GM12878 (cell line): Measurements from ENCODE around the gene CORO7. TPM values are rescaled to one million over a fixed set of nuclear protein-coding genes. Genes with fewer than 3 reads are reported as not detected.

Experiments
- ATAC-seq: fragments of 200-7000 bp; cut with Tn5 transposase; 3 replicates; pipeline ENCODE4 v1.9.1; 2020; ENCODE audit warnings: mild to moderate bottlenecking, moderate library complexity
- BruUV-seq: library from RNA; stranded (reverse); fragments of 400-500 nt; replicated peaks from 2 replicates; lab custom pipeline; 2021; lab: Mats Ljungman, UMichigan
- CTCF ChIA-PET: fragments of 300-600 bp; sonication (Branson Sonifier 250); formaldehyde crosslinking; extraction: SDS; loops from one replicate; lab custom pipeline; 2021; ENCODE audit warnings: inconsistent platforms; lab: Yijun Ruan, JAX
- POLR2A ChIA-PET: fragments of 350-600 bp; formaldehyde crosslinking; extraction: SDS; loops from one replicate; lab custom pipeline; 2021; ENCODE audit warnings: inconsistent platforms; lab: Charles Lee
- RAD21 ChIA-PET: fragments of 300-600 bp; sonication (Branson Sonifier 250); formaldehyde crosslinking; loops from one replicate; lab custom pipeline; 2023; ENCODE audit warnings: antibody characterized with exemption; ENCODE audit not compliant: unreplicated experiment; lab: Charles Lee
- SMC1A ChIA-PET: fragments of 300-600 bp; sonication (Branson Sonifier 250); formaldehyde crosslinking; loops from one replicate; lab custom pipeline; 2023; ENCODE audit not compliant: unreplicated experiment, uncharacterized antibody; lab: Charles Lee
- DNase-seq: peaks from one replicate; pipeline ENCODE4 v3.0.0-alpha.2; 2011; ENCODE audit warnings: low read depth, low spot score
- FAIRE-seq: peaks from 3 replicates; lab custom pipeline; 2011; peaks lifted over from hg19 to GRCh38; lab: Jason Lieb, UNC
- H2AFZ ChIP-seq: 2 replicates; pipeline ENCODE4 v1.6.0; 2011; ENCODE audit warnings: low read depth, low read length, control low read depth; ENCODE audit not compliant: control insufficient read depth
- H3K27ac ChIP-seq: 2 replicates; pipeline ENCODE4 v1.5.1; 2011; ENCODE audit warnings: control low read depth; ENCODE audit not compliant: control insufficient read depth, insufficient read depth
- H3K27me3 ChIP-seq, 2 experiments: replicated peaks in 1 of 2; 2 replicates each; pipeline versions ENCODE4 v1.6.0 to v1.6.1; 2011; ENCODE audit warnings: low read length in 1 of 2; ENCODE audit not compliant: control insufficient read depth in 2 of 2, insufficient read depth in 2 of 2
- H3K36me3 ChIP-seq, 2 experiments: 2 replicates each; pipeline ENCODE4 v1.5.1; 2011; ENCODE audit warnings: low read length in 1 of 2; ENCODE audit not compliant: control insufficient read depth in 2 of 2, insufficient read depth in 2 of 2
- H3K4me1 ChIP-seq: 2 replicates; pipeline ENCODE4 v1.6.1; 2011; ENCODE audit warnings: mild to moderate bottlenecking, low read length, moderate library complexity, mixed read lengths; ENCODE audit not compliant: control insufficient read depth, insufficient read depth
- H3K4me2 ChIP-seq: 2 replicates; pipeline ENCODE4 v1.6.0; 2011; ENCODE audit warnings: control low read depth; ENCODE audit not compliant: control insufficient read depth, insufficient read depth
- H3K4me3 ChIP-seq: fragments of 200-600 bp; sonication (generic); 2 replicates; pipeline ENCODE4 v1.5.1; 2016
- H3K79me2 ChIP-seq: 2 replicates; pipeline ENCODE4 v1.6.0; 2011; ENCODE audit warnings: low read length; ENCODE audit not compliant: control insufficient read depth, insufficient read depth
- H3K9ac ChIP-seq: 2 replicates; pipeline ENCODE4 v1.8.0; 2011; ENCODE audit warnings: low read length, control low read depth, mixed read lengths; ENCODE audit not compliant: control insufficient read depth, insufficient read depth
- H3K9me3 ChIP-seq: replicated peaks from 3 replicates; pipeline ENCODE4 v1.5.1; 2011; ENCODE audit warnings: mild to moderate bottlenecking, low read length; ENCODE audit not compliant: control insufficient read depth, insufficient read depth
- H4K20me1 ChIP-seq: 2 replicates; pipeline ENCODE4 v1.6.0; 2011; ENCODE audit not compliant: control insufficient read depth, insufficient read depth
- ATF3 ChIP-seq: IDR thresholded peaks from 2 replicates; pipeline ENCODE4 v1.6.1; 2011; ENCODE audit warnings: low read depth, mild to moderate bottlenecking, low read length, moderate library complexity, borderline replicate concordance; ENCODE audit errors: extremely low read depth
- CHD2 ChIP-seq: IDR thresholded peaks from 2 replicates; pipeline ENCODE4 v1.6.1; 2011; ENCODE audit warnings: low read depth, low read length, improper control_type of control experiment, borderline replicate concordance
- CREM ChIP-seq: IDR thresholded peaks from 2 replicates; pipeline ENCODE4 v1.6.1; 2014; ENCODE audit warnings: antibody characterized with exemption, low read depth
- KAT2A ChIP-seq: conservative IDR thresholded peaks from 2 replicates; pipeline ENCODE4 v1.6.1; 2011; ENCODE audit warnings: low read depth, low read length; ENCODE audit not compliant: control insufficient read depth
- MTA2 ChIP-seq: fragments of 450-650 bp; IDR thresholded peaks from 2 replicates; pipeline ENCODE4 v1.6.1; 2016; ENCODE audit warnings: low read depth, mild to moderate bottlenecking, moderate library complexity
- POLR2A ChIP-seq: IDR thresholded peaks from 2 replicates; pipeline ENCODE4 v1.6.1; 2011; ENCODE audit warnings: low read depth, mild to moderate bottlenecking, low read length
- STAT1 ChIP-seq: fragments of 450-650 bp; conservative IDR thresholded peaks from 2 replicates; pipeline ENCODE4 v1.6.1; 2014; ENCODE audit warnings: antibody characterized with exemption, mild to moderate bottlenecking
- WGBS: methylation state at CpG from one replicate; pipeline ENCODE4 v1.1.6; 2016; ENCODE audit warnings: low lambda C conversion rate; ENCODE audit not compliant: insufficient replicate concordance, insufficient coverage; ENCODE audit errors: missing lambda C conversion rate; 5-methylcytosine and 5-hydroxymethylcytosine counted together
- in situ Hi-C: fragments of 300-500 bp; cut with MboI; formaldehyde crosslinking; loops from 9 replicates; pipeline ENCODE4 v1.14.3; 2018; ENCODE audit warnings: mixed read lengths
- intact Hi-C: fragments of 100-400 bp; cut with micrococcal nuclease; formaldehyde crosslinking; loops from one replicate; pipeline ENCODE4 v1.14.2; 2022; ENCODE audit not compliant: unreplicated experiment
- polyA plus RNA-seq, 11 experiments: library from polyadenylated mRNA; depleted of rRNA in 4 of 11; unstranded in 6 of 11; stranded (reverse) in 5 of 11; fragments of >200 nt; fragmentation: Nextera tagmentation in 4 of 11; fragmentation: Illumina TruSeq in 1 of 11; extraction: Ambion mirVana in 4 of 11; extraction: Trizol in 1 of 11; gene quantifications; 1 replicate in 1 of 11; 2 replicates in 10 of 11; pipeline versions ENCODE4 v1.2.1 to v1.2.3, GENCODE V29; 2011 to 2016; ENCODE audit warnings: inconsistent platforms in 2 of 11, missing spikeins in 2 of 11, low read depth in 1 of 11
- total RNA-seq, 4 experiments: library from RNA; depleted of rRNA in 3 of 4; stranded (reverse); fragments of >200 nt in 3 of 4; fragmentation: Illumina TruSeq in 1 of 4; extraction: Trizol in 1 of 4; gene quantifications; 2 replicates each; pipeline versions ENCODE4 v1.2.1 to v1.2.3, GENCODE V29; 2013 to 2021
- TF ChIP-seq, protein P1 (sequence below), 3 experiments: IDR thresholded peaks in 2 of 3; conservative IDR thresholded peaks in 1 of 3; 2 replicates each; pipeline ENCODE4 v1.5.1; 2011; ENCODE audit warnings: low read depth in 3 of 3, low read length in 3 of 3, mild to moderate bottlenecking in 3 of 3, control low read depth in 2 of 3, moderate library complexity in 2 of 3, inconsistent platforms in 1 of 3, mixed read lengths in 1 of 3; ENCODE audit not compliant: control insufficient read depth in 2 of 3, insufficient read depth in 1 of 3; ENCODE audit errors: extremely low read depth in 1 of 3
- TF ChIP-seq, protein P2 (sequence below): fragments of 450-650 bp; IDR thresholded peaks from 2 replicates; pipeline ENCODE4 v1.6.1; 2018; ENCODE audit warnings: mild to moderate bottlenecking, low read depth, moderate library complexity; ENCODE audit not compliant: partially characterized antibody

Gene CORO7
- total and polyA plus RNA-seq, 10 of the 15 experiments (the other 5 are each of a cell fraction or from before 2014, with no cell fraction given) = 0.64 to 89.2 (median 43.7) TPM

DNA sequence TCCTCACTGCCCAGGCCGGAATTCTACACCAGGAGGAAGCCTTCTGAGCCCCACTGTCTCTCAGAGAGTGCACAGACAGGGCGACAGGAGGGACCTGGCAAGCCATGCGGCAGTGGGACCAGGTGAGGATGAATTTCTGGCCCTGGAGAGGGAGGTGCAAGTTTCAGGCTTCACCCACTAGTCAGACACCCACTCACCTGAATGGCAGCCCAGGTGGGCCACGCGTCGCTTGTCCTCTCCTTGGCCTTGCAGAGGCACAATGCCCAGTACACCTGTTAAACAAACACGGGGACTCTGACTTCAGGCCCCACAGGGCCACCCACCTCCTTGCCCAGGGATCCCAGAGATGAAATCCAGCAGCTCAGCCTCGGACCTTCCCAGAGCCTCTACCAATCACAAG, 4.2 kb downstream of the CORO7 start:
- Histone ChIP-seq H4K20me1 (peaks cover 5% of the 10 kb centered on the region), H3K4me1 (peaks cover 20% of the 10 kb centered on the region), H3K4me2 (no peak overlapping the region), H2AFZ (no peak overlapping the region), H3K79me2 (peaks cover 38% of the 10 kb centered on the region), H3K27me3 (no peaks in the 10 kb centered on the region), H3K36me3 (peaks cover 23 to 27% of the 10 kb centered on the region in 2 experiments), H3K4me3 (no peak overlapping the region), H3K9me3 (no peaks in the 10 kb centered on the region), H3K9ac (no peak overlapping the region), H3K27ac (no peak overlapping the region)
- ChIA-PET RAD21 (interaction anchor here (0.9 kb wide), 1 partner anchor 9 kb away, joined by 3 read pairs; no protein-coding TSS in a partner anchor), POLR2A (no interaction called here), CTCF (interaction anchor here (0.6 to 2.6 kb wide), 4 partner anchors 8 to 17 kb away, joined by 3 to 22 read pairs (median 8); no protein-coding TSS in a partner anchor), SMC1A (interaction anchor here (0.6 kb wide), 1 partner anchor 211 kb away, joined by 3 read pairs; no protein-coding TSS in a partner anchor)
- intact Hi-C loops = no loop called here
- BruUV-seq = no TSS peak
- in situ Hi-C loops = no loop called here
- DNase-seq (no peak), FAIRE-seq (no peak), ATAC-seq (no peak)
- WGBS = 95% methylated on average over 8 of the region's 8 CpGs
- TF ChIP-seq, protein P1, sequence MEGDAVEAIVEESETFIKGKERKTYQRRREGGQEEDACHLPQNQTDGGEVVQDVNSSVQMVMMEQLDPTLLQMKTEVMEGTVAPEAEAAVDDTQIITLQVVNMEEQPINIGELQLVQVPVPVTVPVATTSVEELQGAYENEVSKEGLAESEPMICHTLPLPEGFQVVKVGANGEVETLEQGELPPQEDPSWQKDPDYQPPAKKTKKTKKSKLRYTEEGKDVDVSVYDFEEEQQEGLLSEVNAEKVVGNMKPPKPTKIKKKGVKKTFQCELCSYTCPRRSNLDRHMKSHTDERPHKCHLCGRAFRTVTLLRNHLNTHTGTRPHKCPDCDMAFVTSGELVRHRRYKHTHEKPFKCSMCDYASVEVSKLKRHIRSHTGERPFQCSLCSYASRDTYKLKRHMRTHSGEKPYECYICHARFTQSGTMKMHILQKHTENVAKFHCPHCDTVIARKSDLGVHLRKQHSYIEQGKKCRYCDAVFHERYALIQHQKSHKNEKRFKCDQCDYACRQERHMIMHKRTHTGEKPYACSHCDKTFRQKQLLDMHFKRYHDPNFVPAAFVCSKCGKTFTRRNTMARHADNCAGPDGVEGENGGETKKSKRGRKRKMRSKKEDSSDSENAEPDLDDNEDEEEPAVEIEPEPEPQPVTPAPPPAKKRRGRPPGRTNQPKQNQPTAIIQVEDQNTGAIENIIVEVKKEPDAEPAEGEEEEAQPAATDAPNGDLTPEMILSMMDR (IDR thresholded peaks at IDR 0.05 in 2 of 3, conservative IDR thresholded peaks at IDR 0.05 in 1 of 3; ENCODE audit: control insufficient read depth in 2 of 3, extremely low read depth in 1 of 3, insufficient read depth in 1 of 3, low read depth in 3 of 3, low read length in 3 of 3) = no peak
- peak; percentile 1; the same call in 1 of the 2 replicates for TF ChIP-seq POLR2A

- ChIA-PET CTCF (interaction anchor here (0.6 to 2.6 kb wide), 3 partner anchors 8 to 17 kb away, joined by 3 to 12 read pairs (median 3); no protein-coding TSS in a partner anchor), RAD21 (interaction anchor here (0.9 kb wide), 1 partner anchor 9 kb away, joined by 3 read pairs; no protein-coding TSS in a partner anchor), SMC1A (interaction anchor here (0.6 to 1.4 kb wide), 3 partner anchors 9 to 210 kb away, joined by 3 to 4 read pairs (median 3); no protein-coding TSS in a partner anchor), POLR2A (no interaction called here)
- ATAC-seq (no peak), DNase-seq (no peak), FAIRE-seq (no peak)
- no peaks in the 10 kb centered on the region for H3K9me3 ChIP-seq
- no peak overlapping the region for H2AFZ ChIP-seq
- 97% methylated on average over 16 of the region's 16 CpGs for WGBS
- H3K9ac ChIP-seq = no peak overlapping the region
- peaks cover 5% of the 10 kb centered on the region for H4K20me1 ChIP-seq
- no peak overlapping the region for H3K4me2 ChIP-seq
- BruUV-seq = no TSS peak
- peaks cover 17% of the 10 kb centered on the region for H3K4me1 ChIP-seq
- H3K27ac ChIP-seq = no peak overlapping the region
- peaks cover 38% of the 10 kb centered on the region for H3K79me2 ChIP-seq
- no peak for TF ChIP-seq CREM
- no peak for TF ChIP-seq CHD2
- TF ChIP-seq, protein P2, sequence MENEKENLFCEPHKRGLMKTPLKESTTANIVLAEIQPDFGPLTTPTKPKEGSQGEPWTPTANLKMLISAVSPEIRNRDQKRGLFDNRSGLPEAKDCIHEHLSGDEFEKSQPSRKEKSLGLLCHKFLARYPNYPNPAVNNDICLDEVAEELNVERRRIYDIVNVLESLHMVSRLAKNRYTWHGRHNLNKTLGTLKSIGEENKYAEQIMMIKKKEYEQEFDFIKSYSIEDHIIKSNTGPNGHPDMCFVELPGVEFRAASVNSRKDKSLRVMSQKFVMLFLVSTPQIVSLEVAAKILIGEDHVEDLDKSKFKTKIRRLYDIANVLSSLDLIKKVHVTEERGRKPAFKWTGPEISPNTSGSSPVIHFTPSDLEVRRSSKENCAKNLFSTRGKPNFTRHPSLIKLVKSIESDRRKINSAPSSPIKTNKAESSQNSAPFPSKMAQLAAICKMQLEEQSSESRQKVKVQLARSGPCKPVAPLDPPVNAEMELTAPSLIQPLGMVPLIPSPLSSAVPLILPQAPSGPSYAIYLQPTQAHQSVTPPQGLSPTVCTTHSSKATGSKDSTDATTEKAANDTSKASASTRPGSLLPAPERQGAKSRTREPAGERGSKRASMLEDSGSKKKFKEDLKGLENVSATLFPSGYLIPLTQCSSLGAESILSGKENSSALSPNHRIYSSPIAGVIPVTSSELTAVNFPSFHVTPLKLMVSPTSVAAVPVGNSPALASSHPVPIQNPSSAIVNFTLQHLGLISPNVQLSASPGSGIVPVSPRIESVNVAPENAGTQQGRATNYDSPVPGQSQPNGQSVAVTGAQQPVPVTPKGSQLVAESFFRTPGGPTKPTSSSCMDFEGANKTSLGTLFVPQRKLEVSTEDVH = no peak
- no peak for TF ChIP-seq ATF3
- no peak for TF ChIP-seq MTA2
- no peak for TF ChIP-seq STAT1
- TF ChIP-seq KAT2A = no peak
- TF ChIP-seq, all 136 proteins: peak for 0
- no peaks in the 10 kb centered on the region for H3K27me3 ChIP-seq
- H3K36me3 ChIP-seq = peaks cover 23 to 27% of the 10 kb centered on the region in 2 experiments
- intact Hi-C loops (no loop called here), in situ Hi-C loops (no loop called here)
- no peak overlapping the region for H3K4me3 ChIP-seq
Observed at GRCh38 chr16:4411684-4412083, 4.7 kb downstream of the CORO7 start.
